ENCODE measurements around the gene CCDC70.

Gene CCDC70

GRCh38 chr13:51831519-51831918, 30.2 kb upstream of the CCDC70 start:
- no peak for DNase-seq

- DNase-seq, result peak; percentile 56
Observed at GRCh38 chr13:51832471-51833152, 29.2 kb upstream of the CCDC70 start.

DNA sequence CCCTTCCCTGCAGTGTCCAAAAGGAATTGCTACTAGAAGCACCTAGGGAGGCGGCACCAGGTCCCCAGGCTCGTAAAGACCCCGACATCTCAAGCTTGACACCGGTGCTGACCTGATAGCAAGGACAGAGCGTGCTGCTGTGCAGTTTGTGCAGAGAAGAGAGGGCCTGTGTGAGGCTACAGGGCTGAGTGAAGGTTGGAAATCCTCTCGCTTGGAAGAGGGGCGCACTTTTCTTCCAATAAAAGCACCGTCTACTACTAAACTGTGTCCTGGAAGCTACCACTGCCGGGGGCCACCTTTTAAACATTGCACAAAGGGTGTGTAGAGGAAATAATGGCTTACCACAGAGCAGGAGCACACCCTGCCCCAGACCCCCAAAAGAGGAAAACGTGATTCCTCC, 27.8 kb upstream of the CCDC70 start:
- DNase-seq, result no peak

- no peak for DNase-seq
Observed at GRCh38 chr13:51834581-51835171, 27.1 kb upstream of the CCDC70 start.

DNA sequence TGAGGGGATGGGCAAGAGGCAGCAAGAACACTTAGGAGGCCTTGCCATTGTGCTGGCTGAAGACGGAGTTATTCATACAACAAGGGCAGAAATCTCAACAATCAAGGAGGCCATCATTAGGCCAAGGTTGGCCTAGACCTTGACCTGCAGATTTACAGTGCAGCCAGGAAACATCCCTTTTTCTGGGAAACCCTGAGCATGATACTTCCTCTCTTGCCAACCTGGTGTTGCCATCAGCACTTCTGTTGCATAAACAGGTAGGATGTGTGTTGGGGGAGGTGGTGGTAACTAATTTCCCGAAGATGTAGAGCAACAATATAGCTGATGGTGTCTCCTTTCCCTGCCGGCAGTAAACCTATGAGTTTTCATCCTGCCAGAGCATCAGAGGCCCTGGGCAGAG, 24.8 kb upstream of the CCDC70 start:
- no peak for DNase-seq

GRCh38 chr13:51838240-51838846, 23.4 kb upstream of the CCDC70 start:
- DNase-seq, result no peak

GRCh38 chr13:51839711-51840540, 21.8 kb upstream of the CCDC70 start:
- no peak for DNase-seq

GRCh38 chr13:51840917-51841316, 20.9 kb upstream of the CCDC70 start:
- no peak for DNase-seq

DNA sequence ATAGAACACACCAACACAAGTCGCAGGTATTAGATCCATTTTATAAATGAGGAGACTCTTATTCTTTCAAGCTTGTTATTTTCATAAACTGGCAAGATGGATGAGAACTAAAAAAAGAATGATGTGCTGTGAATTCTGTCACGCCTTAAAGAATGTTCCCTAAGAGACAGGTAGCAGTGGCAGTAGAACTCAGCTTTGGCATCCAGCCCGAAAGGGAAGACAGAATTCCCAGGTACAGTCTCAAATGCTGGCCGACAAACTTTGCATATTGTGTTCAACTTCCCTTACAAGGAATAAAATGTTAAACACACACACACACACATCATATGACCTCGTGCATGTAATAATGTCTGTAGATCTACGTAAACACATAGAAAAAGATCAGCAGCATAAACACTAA, 20.0 kb upstream of the CCDC70 start:
- no peak for DNase-seq

DNA sequence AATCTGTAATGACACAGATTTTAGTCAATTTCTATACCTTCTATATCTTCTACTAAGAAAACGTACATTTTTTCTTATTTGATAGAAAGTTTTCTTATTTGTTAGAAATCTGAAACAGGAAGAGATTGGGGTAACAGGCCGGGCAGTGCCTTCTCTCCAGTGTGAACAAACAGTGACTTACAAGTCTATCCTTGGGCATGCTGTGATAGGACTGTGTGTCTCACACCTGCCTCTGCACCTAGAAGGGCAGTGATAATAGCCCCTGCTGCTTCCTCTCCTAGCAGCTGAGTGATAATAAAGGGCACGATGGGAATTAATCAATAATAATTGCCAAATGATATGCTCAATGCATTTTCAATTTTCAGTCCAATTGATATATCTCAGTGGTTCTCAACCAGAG, 18.2 kb upstream of the CCDC70 start:
- no peak for DNase-seq

- peak; percentile 59 for DNase-seq
Observed at GRCh38 chr13:51844862-51845573, 16.8 kb upstream of the CCDC70 start, which contains the start of gene TMEM272. TMEM272 (minus strand) TSS chr13:51845177; CDS start chr13:51838530, 6,647 bp downstream.

DNA sequence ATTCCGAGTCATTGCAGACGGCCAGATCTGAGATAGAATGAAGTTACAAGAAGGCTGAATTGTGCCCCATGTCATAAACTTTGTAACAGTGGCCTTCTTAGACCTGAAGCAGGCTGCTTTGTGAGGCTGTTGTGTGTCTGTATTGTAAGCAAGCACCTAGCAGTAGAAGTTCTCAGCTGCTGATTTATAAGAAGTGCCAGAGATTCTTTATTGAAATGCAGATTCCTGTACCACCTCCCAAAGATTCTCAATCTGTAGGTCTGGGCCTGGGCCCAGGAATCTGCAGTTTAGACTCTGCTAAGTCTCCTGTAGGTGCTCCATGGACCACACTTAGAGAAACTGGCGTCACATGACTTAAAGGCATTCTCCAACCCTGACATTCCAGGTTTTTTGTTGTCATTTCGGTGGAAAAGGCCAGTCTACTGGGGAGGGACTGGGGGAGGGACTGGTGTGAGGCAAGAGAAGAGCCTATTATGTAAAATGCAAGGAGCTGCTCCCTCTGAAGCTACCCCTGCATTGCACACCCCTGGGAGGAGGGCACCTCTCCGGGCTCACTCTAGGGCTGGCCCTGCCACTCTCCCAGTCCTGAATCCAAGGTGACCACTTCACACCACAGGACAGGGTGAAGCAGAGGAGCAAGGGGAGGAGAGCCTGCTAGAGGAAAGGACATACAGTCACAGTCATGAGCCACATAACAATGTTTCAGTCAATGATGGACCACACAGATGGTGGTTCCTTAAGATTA, 16.0 kb upstream of the CCDC70 start:
- no peak for DNase-seq

- no peak for DNase-seq
Observed at GRCh38 chr13:51846756-51847155, 15.0 kb upstream of the CCDC70 start.

DNA sequence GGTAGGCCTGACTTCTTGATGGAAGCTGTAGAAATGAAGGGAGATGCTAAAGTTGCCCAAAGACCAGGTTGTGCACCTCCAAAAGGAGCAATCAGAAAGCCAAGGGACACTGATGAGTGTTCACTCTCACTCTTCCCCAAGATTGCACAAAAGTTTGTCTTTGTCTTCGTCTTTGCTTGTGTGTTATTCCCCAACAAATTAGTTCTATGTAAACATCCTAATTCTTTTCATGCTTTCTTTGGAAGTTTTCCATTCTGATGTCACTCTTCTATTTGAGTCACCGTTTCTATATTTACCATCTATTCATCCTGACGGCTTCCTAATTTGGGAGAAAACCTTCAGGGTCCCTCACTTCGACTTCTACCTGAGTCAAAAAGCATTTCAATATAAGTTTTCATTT, 13.1 kb upstream of the CCDC70 start:
- no peak for DNase-seq

DNA sequence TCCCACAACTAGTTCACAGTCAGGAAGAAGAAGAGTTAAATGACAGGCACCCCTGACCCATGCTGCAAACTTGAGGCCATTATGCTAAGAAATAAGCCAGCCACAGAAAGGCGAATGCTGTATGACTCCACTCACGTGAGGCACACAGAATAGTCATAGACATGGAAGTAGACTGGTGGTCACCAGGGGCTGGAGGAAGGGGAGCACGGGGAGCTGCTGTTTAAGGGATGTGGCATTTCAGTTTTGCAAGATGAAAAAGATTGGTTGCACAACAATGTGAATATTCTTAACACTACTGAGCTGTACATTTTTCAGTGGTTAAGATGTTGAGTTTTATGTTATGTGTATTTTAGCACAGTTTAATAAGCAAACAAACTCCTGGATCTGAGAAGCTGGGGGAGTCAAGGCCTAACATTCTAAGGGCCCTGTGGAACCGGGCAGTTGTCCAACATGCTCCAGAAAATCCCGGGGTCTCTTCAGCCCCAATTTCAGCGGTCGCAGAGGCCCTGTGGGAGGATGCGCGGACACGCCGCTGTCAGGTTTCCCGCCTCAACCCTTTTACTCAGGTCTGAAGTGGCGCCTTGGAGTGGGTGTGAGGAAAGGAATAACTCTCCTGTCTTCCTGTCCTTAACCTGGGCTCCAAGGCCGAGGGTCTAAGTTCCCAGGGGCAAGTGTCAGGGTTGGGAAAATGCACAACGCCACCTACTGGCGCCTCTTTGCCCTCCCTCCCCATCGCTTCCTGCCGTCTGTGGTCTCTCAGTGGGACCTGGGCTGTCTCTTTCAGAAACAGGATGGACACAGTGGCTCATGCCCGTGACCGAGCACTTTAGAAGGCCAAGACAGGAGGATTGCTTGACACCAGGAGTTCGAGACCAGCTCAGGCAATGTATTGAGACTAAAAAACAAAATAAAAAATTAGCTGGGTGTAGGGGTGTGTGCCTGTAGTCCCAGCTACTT, 12.3 kb upstream of the CCDC70 start:
- DNase-seq, result peak; percentile 37

- DNase-seq, result no peak
Observed at GRCh38 chr13:51856027-51856736, 5.6 kb upstream of the CCDC70 start.

DNA sequence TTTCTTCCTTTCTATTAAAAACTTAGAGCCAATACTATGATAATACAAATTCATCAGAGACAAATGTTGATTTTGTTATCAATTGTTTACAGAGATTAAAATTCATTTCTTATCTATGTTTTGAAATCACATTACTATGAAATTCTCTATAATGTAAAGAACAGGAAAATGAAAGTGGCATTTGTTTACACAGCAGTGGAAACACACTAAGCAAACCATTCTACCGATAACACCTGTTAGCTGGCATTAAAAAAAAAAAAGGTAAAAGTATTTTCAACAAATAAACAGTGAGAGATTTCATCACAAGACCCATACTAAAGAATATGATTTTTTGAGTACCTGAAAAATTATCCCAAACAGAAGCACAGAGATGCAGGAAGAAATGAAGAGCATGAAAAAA, 4.8 kb upstream of the CCDC70 start:
- DNase-seq, result no peak

- DNase-seq, result no peak
Observed at GRCh38 chr13:51858433-51859247, 3.1 kb upstream of the CCDC70 start.

DNA sequence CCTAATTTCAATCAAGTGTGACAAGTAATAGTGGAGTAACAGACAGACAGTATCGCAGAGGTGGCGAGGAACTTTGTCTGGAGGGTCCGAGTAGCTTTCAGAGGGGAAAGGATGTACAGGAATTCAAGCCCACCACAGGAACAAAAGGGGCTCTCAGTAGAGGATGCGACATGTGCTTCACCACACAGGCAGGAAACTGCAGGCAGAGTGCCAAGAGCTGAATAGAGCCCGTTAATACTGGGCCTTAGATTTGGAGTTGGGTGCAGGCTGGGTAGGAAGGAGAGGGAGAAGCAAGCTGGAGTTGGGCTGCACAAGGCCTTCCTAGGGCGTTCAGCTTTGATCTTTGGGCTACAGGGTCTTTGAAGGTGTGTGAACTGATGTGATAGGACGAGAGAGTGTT, 1.2 kb downstream of the CCDC70 start:
- DNase-seq, result no peak

Measured in activated naive CD4-positive, alpha-beta T cell treated with Interleukin-2 at 50 U/mL for 16 hours (primary cell).